Central memory CD8-positive, alpha-beta T cell (primary cell): ENCODE results near the gene WBP4.
"Not testable (repeated sequence)": the region's sequence is repeated elsewhere in the genome, so short reads cannot be mapped to it uniquely, and the experiment has no call there.

ENCODE experiments used
- ATAC-seq: fragments of 150-1000 bp; cut with Tn5 transposase; replicated peaks from 2 replicates; pipeline ENCODE4 v1.10.0; 2022; ENCODE audit warnings: mild to moderate bottlenecking, moderate FRiP score, moderate number of reproducible peaks; ENCODE audit not compliant: poor library complexity, severe bottlenecking; ENCODE audit errors: extremely low read depth
- DNase-seq, 2 donors: peaks; one replicate each; pipeline ENCODE4 v3.0.0; 2021; ENCODE audit warnings: low spot score in 2 of 2
- H3K27ac Mint-ChIP-seq: one replicate; pipeline ENCODE4 v1.8.0; 2022; ENCODE audit warnings: low read depth, mild to moderate bottlenecking, moderate library complexity, mixed read lengths
- H3K27me3 Mint-ChIP-seq: one replicate; pipeline ENCODE4 v1.8.0; 2022; ENCODE audit warnings: mixed read lengths
- H3K36me3 Mint-ChIP-seq: one replicate; pipeline ENCODE4 v1.8.0; 2022; ENCODE audit warnings: mild to moderate bottlenecking, moderate library complexity, mixed read lengths; ENCODE audit not compliant: insufficient read depth
- H3K4me1 Mint-ChIP-seq: one replicate; pipeline ENCODE4 v1.8.0; 2022; ENCODE audit warnings: mixed read lengths
- H3K4me3 Mint-ChIP-seq: one replicate; pipeline ENCODE4 v1.8.0; 2022; ENCODE audit warnings: mild to moderate bottlenecking, moderate library complexity, mixed read lengths
- H3K9me3 Mint-ChIP-seq: one replicate; pipeline ENCODE4 v1.8.0; 2022; ENCODE audit warnings: mixed read lengths

Gene WBP4

GRCh38 chr13:41122838-41123237 lies 61.5 kb downstream of the WBP4 start:
- Mint-ChIP-seq H3K4me3 (no peak overlapping the region), H3K36me3 (peaks cover 2% of the 10 kb centered on the region), H3K27ac (no peak overlapping the region), H3K4me1 (peaks cover under 1% of the 10 kb centered on the region), H3K27me3 (no peaks in the 10 kb centered on the region), H3K9me3 (no peaks in the 10 kb centered on the region)
- ATAC-seq (no peak), DNase-seq (no peak)

- H3K9me3 Mint-ChIP-seq: no peaks in the 10 kb centered on the region
- H3K27me3 Mint-ChIP-seq: no peaks in the 10 kb centered on the region
- DNase-seq: no peak
- H3K4me3 Mint-ChIP-seq: no peak overlapping the region
- no peak overlapping the region for H3K27ac Mint-ChIP-seq
- no peak for ATAC-seq
- peaks cover 8% of the 10 kb centered on the region for H3K36me3 Mint-ChIP-seq
- peaks cover 27% of the 10 kb centered on the region for H3K4me1 Mint-ChIP-seq
These were observed 66.4 kb downstream of the WBP4 start for GRCh38 chr13:41127701-41128100.

- DNase-seq (no peak), ATAC-seq (no peak)
- Mint-ChIP-seq H3K9me3 (no peaks in the 10 kb centered on the region), H3K36me3 (peaks cover 9% of the 10 kb centered on the region), H3K27me3 (no peaks in the 10 kb centered on the region), H3K27ac (no peak overlapping the region), H3K4me3 (peak overlapping the region; percentile 98), H3K4me1 (peaks cover 39% of the 10 kb centered on the region)
These were observed 69.0 kb downstream of the WBP4 start for GRCh38 chr13:41130356-41130755.

- H3K27me3 Mint-ChIP-seq, H3K36me3 Mint-ChIP-seq, ATAC-seq, H3K9me3 Mint-ChIP-seq, DNase-seq, H3K27ac Mint-ChIP-seq: not testable (repeated sequence)
- Mint-ChIP-seq H3K4me1 (peaks cover 39% of the 10 kb centered on the region), H3K4me3 (peak overlapping the region; percentile 98)
These were observed 69.9 kb downstream of the WBP4 start for GRCh38 chr13:41131189-41131588.

- H3K9me3 Mint-ChIP-seq, H3K27me3 Mint-ChIP-seq, DNase-seq, H3K36me3 Mint-ChIP-seq: not testable (repeated sequence)
- peak; percentile 4 for ATAC-seq
- Mint-ChIP-seq H3K4me1 (peaks cover 39% of the 10 kb centered on the region), H3K4me3 (peak overlapping the region; percentile 98), H3K27ac (peak overlapping the region; percentile 88)
These were observed 70.6 kb downstream of the WBP4 start for GRCh38 chr13:41131660-41132511.

- Mint-ChIP-seq H3K36me3 (peaks cover 9% of the 10 kb centered on the region), H3K9me3 (no peaks in the 10 kb centered on the region), H3K4me1 (peaks cover 39% of the 10 kb centered on the region), H3K27me3 (no peaks in the 10 kb centered on the region), H3K4me3 (peak within 1 kb of the TSS; percentile 98), H3K27ac (peak within 1 kb of the TSS; percentile 88)
- DNase-seq (peak; percentile 79 to 85), ATAC-seq (peak; percentile 98)
These were observed 71.3 kb downstream of the WBP4 start, which contains the start of gene KBTBD6 for GRCh38 chr13:41132512-41133152. KBTBD6 (minus strand) TSS chr13:41132802; CDS start chr13:41132511, 291 bp downstream.
